Calu3 (cell line): ENCODE measurements around the gene CFAP52. TPM values are rescaled to one million over a fixed set of nuclear protein-coding genes. Genes with fewer than 3 reads are reported as not detected.
A peak's percentile ranks its signal among the peaks of the same experiment; 100 is the strongest.
"Not testable (repeated sequence)": the region's sequence is repeated elsewhere in the genome, so short reads cannot be mapped to it uniquely, and the experiment has no call there.

Experiments used
- BruUV-seq: library from RNA; stranded (reverse); fragments of 400-500 nt; replicated peaks from 2 replicates; lab custom pipeline; 2021; lab: Mats Ljungman, UMichigan
- CTCF ChIA-PET: fragments of 300-600 bp; sonication (Branson Sonifier 250); formaldehyde crosslinking; loops from one replicate; lab custom pipeline; 2022; ENCODE audit warnings: antibody characterized with exemption; lab: Charles Lee
- DNase-seq: peaks from one replicate; pipeline ENCODE4 v3.0.0; 2022
- H3K27ac Mint-ChIP-seq: one replicate; pipeline ENCODE4 v1.8.0; 2022; ENCODE audit warnings: mixed read lengths; ENCODE audit not compliant: unreplicated experiment
- H3K27me3 Mint-ChIP-seq: one replicate; pipeline ENCODE4 v1.8.0; 2022; ENCODE audit warnings: mixed read lengths; ENCODE audit not compliant: unreplicated experiment
- H3K36me3 Mint-ChIP-seq: one replicate; pipeline ENCODE4 v1.8.0; 2022; ENCODE audit warnings: mild to moderate bottlenecking, moderate library complexity, mixed read lengths; ENCODE audit not compliant: insufficient read depth, unreplicated experiment
- H3K4me1 Mint-ChIP-seq: one replicate; pipeline ENCODE4 v1.8.0; 2022; ENCODE audit warnings: mild to moderate bottlenecking, low read depth, mixed read lengths; ENCODE audit not compliant: unreplicated experiment
- H3K4me3 Mint-ChIP-seq: one replicate; pipeline ENCODE4 v1.8.0; 2022; ENCODE audit warnings: mild to moderate bottlenecking, low read depth, moderate library complexity, mixed read lengths; ENCODE audit not compliant: unreplicated experiment
- H3K9me3 Mint-ChIP-seq: one replicate; pipeline ENCODE4 v1.8.0; 2022; ENCODE audit warnings: low read depth, mixed read lengths; ENCODE audit not compliant: unreplicated experiment
- CTCF ChIP-seq: fragments of 200-600 bp; IDR thresholded peaks from one replicate; pipeline ENCODE4 v1.8.0; 2022; ENCODE audit warnings: antibody characterized with exemption; ENCODE audit not compliant: unreplicated experiment
- intact Hi-C: fragments of 100-400 bp; cut with micrococcal nuclease; formaldehyde crosslinking; loops from one replicate; pipeline ENCODE4 v1.10.0; 2022; ENCODE audit not compliant: unreplicated experiment
- total RNA-seq: library from RNA; stranded (reverse); gene quantifications from 2 replicates; pipeline ENCODE4 v1.2.3, GENCODE V29; 2022

The CFAP52 gene
- total RNA-seq, 1 experiment from 2014 or later: not detected

GRCh38 chr17:9553181-9553580 lies 23.3 kb upstream of the CFAP52 start:
- DNase-seq: no peak
- TF ChIP-seq CTCF: no peak
- no peak overlapping the region for H3K4me3 Mint-ChIP-seq
- H3K36me3 Mint-ChIP-seq: no peaks in the 10 kb centered on the region
- H3K9me3 Mint-ChIP-seq: no peaks in the 10 kb centered on the region
- H3K4me1 Mint-ChIP-seq: no peaks in the 10 kb centered on the region
- BruUV-seq: no TSS peak
- H3K27ac Mint-ChIP-seq: no peak overlapping the region
- CTCF ChIA-PET: no interaction called here
- intact Hi-C loops: no loop called here
- no peaks in the 10 kb centered on the region for H3K27me3 Mint-ChIP-seq

DNA sequence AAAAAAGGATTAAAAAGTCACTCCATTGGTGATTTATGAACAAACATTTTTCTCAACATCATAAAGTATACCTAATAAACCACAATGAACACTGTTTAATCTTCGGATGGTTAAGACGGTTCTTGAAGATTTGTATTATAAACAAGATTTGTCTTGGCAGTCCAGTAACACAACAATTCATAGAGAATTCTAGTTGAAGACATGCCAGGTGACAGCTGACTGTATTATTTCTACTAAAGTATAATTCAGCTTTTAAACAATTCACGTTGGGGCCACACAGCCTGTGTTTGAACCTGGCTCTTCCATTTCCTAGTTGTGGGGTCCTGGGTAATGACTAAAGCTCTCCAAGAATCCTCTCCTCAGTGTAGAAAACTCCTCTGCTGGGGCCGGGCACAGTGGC lies 22.8 kb upstream of the CFAP52 start:
- Mint-ChIP-seq H3K4me1 (no peaks in the 10 kb centered on the region), H3K27me3 (no peaks in the 10 kb centered on the region), H3K9me3 (no peaks in the 10 kb centered on the region), H3K27ac (no peak overlapping the region), H3K36me3 (no peaks in the 10 kb centered on the region), H3K4me3 (no peak overlapping the region)
- intact Hi-C loops: no loop called here
- CTCF ChIA-PET: no interaction called here
- TF ChIP-seq CTCF: no peak
- no TSS peak for BruUV-seq
- no peak for DNase-seq

GRCh38 chr17:9554715-9555114 lies 21.7 kb upstream of the CFAP52 start:
- not testable (repeated sequence) for H3K27me3 Mint-ChIP-seq
- peak; percentile 52 for DNase-seq

DNA sequence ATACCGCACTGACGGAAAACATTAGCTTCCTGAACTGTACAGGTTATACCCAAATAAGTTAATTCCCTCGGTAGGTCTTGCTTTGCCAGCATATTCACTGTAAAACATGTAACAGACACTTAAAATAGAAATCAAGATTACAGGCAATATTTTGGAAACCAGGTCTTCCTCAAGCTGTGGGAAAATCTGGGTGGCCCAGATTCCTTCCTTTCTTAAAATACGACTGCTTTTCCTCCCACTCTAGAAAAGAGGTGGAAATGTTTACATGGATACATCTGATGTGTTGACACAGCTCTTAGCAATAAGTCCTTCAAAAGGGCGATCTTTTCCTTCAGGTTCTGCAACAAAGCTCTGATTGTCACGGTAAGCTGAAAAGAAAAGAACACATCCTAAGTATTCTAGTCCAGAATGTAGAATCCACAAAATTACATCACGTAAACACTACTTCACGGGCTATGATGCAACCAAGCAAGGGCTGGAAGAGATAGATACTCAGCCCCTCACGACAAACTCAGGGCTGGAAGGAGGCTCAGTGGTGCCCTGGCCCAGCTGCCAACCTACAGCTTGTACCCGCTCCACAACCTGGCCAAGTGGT lies 19.2 kb upstream of the CFAP52 start:
- Mint-ChIP-seq H3K4me1 (no peaks in the 10 kb centered on the region), H3K36me3 (no peaks in the 10 kb centered on the region), H3K4me3 (no peak overlapping the region), H3K27ac (no peak overlapping the region), H3K9me3 (no peaks in the 10 kb centered on the region), H3K27me3 (no peaks in the 10 kb centered on the region)
- no peak for DNase-seq
- CTCF ChIA-PET: no interaction called here
- no peak for TF ChIP-seq CTCF
- intact Hi-C loops: no loop called here
- no TSS peak for BruUV-seq

More at GRCh38 chr17:9554715-9555114, 21.7 kb upstream of the CFAP52 start:
- H3K36me3 Mint-ChIP-seq, H3K4me1 Mint-ChIP-seq, BruUV-seq, intact Hi-C loops, H3K27ac Mint-ChIP-seq, H3K4me3 Mint-ChIP-seq, H3K9me3 Mint-ChIP-seq: not testable (repeated sequence)
- CTCF ChIA-PET: interaction anchor here (0.6 to 1.4 kb wide), 3 partner anchors 18 to 755 kb away, joined by 3 to 4 read pairs (median 3); partner anchors contain the start of gene MFSD6L
- peak; percentile 14 for TF ChIP-seq CTCF
